CD4-positive, alpha-beta T cell treated with Interleukin-10 for 1 hour (primary cell): ENCODE measurements around the gene PSD2.

Source experiments
- DNase-seq: peaks from one replicate; pipeline ENCODE4 v3.0.0-alpha.2; 2020

The PSD2 gene

DNA sequence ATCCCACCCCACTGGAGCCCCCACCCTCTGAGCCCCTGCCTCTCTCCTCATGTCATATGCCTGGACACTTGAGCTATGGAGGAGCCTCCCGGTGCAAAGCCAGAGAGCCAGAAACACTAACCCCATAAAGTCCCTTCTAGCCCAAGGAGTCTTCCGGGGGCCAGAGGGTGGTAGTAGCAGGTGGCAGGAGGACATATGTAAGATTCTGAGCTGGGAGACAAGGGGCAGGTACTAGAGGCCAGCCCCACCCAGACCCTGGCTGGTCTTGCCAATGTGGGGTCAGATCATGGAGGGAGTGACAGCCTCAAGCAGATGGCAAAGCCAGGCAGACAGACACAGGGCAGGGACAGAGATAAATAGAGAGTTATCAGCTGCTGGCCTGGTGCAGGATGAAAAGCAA lies 63.4 kb downstream of the PSD2 start:
- no peak for DNase-seq

- DNase-seq, result no peak
Observed at GRCh38 chr5:139861021-139861888, 65.6 kb downstream of the PSD2 start.

DNA sequence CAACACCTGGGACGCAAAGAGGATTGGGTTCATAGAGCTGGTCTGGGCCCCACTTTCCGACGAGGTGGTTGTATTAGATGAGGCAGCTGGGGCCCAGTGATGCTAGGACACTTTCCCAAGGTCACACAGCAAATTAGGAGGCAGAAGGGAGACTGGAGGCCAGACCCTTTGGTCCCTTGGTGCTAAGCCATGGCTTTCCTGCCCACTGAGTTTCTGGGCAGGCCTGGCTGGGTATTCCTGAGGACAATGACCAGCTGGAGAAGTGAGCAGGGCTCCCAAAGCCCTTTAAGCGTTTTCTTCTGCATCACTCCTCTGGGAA lies 66.2 kb downstream of the PSD2 start:
- DNase-seq, result no peak

DNA sequence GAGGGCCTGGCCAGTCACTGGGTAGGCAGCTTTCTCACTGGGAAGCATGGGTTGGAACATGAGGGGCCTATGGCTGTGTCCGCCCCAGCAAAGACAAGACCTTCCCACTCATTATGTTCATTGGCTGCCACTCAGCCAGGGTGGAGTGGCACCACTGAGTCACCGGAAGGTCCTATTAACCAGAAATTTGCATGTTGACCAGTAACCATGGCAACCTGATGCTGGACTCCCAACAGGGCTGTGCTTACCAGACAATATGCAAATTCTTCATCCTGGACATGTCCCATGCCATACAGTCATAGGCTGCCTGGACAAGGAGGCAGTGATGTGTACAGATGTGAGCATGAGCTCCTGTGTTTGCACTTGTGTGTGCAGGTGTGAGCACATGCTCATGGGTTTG lies 66.7 kb downstream of the PSD2 start:
- DNase-seq, result no peak

DNA sequence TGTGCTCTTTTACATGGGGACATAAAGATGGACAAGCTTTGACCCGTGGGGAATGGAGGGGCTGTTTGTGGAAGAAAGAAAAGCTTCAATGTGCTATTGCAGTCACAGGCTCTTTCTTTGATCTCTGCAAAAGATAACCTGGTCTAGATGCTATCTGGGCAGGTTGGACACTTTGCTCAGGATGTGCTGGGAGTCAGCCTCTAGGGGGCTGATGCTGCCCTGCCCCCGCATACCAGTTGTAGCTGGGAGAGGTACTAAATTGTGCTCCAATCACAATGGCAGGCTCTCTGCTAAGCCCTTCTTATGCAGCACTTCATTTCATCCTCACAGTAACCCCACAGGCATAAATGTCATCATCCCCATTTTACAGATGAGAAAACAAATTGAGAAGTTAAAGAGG lies 67.2 kb downstream of the PSD2 start:
- DNase-seq, result no peak

- DNase-seq, result no peak
Observed at GRCh38 chr5:139863361-139863760, 67.8 kb downstream of the PSD2 start.

DNA sequence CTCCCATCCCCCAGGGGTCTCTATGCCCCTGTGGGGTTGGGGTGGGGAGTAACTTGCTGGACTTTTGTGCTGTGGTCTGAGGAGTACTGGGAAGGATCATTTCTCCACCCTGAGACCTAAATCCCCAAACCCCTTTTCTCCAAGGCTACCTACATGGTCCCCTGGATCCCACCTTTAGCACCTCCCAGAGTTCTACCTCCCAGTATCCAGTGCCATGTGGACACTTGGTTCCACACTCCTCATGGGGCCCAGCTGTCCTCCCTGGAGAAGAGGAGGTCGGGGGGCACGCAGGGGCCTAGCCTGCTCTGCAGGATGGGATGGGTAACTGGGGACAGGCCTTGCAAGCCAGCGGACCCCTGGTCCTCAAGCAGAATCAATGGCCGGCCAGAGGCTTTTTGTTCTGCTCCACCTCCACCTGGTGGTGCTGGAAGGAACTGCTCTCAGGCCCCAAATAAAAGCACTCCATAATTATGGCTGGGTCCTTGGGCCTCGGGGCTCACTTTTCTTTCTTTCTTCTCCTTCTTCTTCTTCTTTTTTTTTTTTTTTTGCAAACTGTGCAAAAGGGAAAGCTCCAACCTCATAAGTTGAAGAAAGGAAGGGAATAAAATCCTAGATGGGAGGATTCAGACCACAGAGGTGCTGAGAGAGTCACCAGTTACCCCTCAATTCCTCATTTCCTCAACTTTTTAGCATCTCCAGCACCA lies 68.4 kb downstream of the PSD2 start:
- DNase-seq, result peak; percentile 57

DNA sequence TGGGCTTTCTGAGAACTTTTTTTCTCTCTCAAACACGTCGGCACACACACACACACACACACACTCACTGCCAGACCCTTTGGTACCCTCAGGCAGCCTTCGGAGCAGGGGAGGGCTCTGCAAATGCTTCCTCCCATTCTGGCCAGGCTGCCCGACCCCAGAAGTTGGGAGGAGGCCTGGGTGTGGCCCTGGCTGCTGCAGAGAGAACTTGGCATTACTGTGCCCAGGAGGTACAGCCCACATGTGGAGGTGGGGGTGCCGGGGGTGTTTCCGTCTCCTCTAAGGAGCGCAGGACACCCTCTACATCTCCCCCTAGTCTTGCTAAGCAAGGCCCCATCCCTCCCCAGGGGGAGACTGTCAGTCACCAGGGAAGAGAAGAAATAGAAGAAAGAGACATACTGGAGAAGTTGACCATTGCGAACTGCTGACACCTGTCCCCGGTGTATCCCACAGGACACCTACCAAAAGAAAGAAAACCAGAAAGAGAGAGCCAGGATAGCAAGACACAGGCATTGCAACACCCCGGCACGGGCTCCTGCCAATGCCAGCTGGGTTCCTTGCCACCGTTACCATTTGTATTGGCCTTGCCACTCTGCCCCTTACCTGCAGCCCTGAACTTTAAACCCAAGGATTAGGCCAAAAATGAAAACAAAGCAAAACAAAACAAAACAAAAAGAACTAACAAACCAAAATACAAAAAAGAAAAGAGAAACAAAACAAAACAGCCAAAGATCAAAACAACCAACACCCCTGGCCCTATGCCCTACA lies 69.3 kb downstream of the PSD2 start:
- no peak for DNase-seq

DNA sequence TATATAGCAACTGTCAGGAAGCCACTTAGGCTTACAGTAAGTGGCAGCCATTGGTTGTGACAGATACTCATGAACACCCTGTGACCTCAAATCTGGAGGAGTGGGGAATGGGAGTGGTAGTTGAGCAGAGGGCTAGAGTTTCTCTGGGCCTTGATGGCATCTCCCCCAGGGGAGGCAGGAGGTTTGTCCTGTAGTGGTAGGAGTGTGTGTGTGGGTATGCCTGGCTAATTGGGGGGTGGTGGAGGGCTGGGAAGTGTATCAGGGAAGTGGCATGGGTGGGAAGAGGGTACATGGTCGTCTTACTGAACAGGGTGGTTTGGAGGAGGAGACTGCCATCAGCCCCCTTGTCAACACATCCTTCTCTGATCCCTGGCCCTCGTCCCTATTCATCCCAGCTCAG lies 71.5 kb downstream of the PSD2 start:
- no peak for DNase-seq

DNA sequence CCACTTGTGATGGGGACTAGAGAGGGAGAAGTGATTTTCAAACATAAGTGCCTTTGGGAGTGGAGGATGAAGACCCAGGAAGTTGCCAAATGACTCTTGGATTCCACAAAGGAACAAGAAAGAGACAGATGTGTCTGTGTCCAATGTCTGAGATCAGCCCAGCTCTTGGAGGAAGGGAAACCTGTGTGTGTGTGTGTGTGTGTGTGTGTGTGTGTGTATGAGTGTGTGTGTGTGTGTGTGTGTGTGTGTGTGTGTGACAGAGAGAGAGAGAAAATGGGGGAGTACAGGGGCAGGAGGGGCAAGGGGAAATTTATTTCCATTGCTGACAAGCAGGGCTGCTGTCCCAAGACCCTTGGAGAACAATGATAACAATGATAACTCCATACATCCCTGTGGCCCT lies 72.0 kb downstream of the PSD2 start:
- no peak for DNase-seq

DNA sequence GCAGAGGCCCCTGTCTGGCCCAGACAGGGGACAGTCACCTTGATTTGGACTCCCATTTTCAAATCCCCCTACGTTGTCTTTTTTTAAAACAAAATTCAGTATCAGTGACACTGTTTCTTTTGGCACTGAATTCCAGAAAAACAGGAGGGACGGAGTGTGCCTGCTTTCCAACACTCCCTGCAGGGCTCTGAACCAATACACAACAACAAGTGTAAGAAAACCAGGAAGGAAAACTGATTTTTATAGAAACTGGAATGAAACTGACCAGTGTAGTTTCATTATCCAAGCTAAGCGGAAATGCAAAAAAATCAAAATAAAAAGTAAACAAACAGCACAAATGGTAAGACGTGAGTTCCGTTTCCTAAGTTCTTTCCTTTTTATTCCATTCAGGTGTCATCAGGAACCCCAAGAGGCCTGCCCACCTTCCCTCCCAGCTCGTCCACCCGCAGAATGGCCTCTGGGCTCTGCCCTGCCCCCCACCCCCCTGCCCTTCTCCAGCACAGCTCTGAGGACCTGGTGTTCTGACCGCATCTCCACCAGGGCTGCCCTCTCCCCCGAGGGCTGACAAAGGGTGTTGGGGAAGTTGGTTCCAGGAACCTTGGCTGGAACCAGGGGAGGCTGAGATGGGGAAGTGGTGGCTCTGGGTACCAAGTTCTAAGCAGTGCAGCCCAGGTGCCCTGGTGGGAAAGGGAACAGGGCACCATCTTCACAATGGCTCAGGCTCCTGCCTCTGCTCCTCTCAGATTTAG lies 73.6 kb downstream of the PSD2 start:
- no peak for DNase-seq

- DNase-seq, result no peak
Observed at GRCh38 chr5:139870677-139871076, 75.1 kb downstream of the PSD2 start.

GRCh38 chr5:139871614-139872013 lies 76.0 kb downstream of the PSD2 start:
- DNase-seq, result no peak

DNA sequence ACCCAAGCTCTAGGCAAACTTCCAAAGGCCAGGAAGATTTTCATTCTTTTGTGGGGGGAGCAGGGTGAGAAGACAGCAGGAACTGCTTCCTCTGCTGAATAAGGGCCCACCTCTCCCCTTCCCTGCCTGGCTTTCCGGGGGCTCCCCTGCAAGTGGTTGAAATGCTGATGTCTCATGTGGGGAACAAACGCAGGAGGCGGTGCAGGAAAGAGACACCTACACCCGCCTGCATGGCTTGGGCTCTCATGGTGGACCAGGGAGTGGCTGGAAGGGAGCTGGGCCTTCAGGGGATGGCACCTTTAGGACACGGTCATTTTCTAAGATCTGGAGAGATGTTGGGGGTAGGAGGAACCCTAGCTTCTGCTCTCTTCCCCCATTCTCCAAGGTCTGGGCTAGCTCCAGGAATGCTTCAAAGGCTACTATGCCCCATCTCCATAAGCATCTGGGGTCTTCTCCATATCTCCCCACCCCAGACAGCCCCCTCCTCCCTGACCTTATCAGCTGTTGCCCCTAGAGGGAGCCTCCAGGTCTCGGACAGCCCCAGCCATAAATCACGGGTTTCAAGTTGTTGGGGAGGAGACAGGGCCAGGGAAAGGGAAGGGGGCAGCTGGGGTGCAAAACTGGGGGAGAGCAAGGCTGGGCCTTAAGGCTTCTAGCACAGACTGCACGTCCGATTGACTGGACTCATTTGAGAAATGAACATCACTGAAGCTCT lies 76.6 kb downstream of the PSD2 start:
- DNase-seq, result no peak

DNA sequence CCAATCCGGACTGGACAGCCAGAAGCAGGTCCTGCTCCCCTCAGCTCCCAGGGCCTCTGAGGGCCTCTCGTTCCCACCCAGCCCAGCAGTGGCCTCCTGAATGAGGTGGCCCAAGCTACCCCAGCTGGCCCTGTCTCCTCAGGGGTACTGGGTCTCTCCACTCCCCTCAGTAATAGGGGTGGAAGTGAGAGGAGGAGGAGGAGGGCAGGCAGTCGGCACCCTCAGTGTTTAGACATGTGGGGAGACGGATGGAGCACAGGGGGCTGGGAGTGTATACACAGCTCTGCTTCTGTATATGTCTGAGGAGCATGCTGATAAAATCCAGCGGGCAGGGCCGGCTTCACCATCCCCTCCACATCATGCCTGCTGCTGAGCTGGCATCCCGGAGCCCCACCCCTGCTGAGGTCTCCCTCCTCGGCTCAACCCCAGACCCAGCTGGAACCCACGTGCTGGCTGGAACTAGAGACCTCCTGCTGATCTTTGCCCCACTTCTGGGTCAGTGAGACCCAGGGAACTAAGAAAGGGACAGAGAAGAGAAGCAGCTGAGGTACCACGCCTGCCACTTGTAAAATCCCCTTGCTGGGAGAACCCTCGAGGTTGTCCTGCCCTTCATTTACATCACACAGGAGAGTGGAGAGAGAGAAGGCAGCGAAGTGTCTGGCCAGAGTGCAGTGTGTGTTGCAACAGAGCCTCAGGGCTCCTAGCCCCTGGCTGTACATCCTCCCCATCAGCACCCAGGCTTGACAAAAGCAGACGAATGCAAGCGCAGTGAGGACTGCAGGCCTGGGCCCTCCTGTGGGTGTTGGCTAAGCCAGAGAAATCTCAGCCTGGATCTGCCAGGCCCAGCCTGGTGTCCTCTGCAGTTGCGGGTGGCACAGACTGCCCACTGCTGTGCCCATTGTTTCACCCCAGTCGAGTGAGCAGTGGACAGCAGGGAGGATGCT lies 77.5 kb downstream of the PSD2 start:
- no peak for DNase-seq

DNA sequence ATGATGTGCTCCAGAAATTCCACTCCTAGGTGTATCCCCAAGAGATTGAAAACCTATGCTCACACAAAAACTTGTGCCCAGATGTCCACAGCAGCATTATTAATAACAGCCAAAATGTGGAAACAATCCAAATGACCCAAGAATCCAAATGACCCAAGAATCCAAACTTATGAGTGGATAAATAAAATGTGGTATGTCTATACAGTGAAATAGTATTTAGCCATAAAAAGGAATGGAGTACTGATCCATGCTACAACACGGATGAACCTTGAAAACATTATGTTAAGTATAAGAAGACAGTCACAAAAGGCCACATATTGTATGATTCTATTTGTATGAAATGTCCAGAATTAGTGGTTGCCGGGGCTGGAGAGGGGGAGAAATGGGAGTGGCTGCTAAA lies 80.3 kb downstream of the PSD2 start:
- DNase-seq, result no peak

DNA sequence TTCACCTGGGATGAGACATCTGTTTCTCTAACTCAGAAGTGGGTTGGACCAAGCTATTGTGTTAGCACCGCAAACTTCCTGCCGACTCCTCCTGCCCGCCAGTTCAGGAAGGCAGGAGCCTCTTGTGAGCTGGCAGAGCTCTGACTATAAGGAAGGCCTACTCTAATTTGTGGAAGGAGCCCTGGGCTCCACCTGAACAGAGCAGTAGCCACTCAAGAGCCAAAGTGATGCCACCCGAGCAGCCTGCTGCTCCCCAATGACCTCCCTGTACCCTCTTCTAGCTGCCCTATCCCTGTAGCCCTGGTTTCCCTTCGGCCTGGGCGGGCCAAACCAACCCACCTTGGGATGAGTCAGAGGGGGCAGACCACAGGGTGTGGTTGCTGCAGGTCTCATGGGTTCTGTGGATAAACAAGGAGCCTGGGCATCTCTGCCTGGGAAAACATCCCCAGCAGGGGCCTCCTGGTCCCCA lies 81.6 kb downstream of the PSD2 start:
- no peak for DNase-seq

DNA sequence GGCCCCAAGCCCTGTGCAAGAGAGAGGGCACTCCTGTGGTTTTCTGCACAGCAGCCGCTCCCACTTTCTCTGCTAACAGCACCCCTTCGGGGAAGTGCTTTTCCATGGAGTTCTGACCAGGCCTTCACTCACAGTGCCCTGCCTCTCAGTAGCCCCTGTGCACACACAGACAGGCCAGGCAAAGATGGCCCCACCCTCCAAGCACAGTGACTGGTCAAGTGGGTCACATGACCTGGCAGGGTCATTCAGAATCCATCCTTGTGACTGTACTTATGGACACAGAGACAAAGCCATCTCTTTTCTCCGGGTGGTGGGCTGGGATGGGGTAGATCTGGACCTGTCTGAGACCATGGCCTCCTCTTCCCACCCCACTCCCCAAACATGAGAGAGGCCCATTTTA lies 82.5 kb downstream of the PSD2 start:
- DNase-seq, result no peak

- DNase-seq, result no peak
Observed at GRCh38 chr5:139880416-139881142, 85.0 kb downstream of the PSD2 start.

GRCh38 chr5:139881143-139881733 lies 85.6 kb downstream of the PSD2 start:
- no peak for DNase-seq
